Measurements from ENCODE around the gene GRM1.

Gene GRM1

DNA sequence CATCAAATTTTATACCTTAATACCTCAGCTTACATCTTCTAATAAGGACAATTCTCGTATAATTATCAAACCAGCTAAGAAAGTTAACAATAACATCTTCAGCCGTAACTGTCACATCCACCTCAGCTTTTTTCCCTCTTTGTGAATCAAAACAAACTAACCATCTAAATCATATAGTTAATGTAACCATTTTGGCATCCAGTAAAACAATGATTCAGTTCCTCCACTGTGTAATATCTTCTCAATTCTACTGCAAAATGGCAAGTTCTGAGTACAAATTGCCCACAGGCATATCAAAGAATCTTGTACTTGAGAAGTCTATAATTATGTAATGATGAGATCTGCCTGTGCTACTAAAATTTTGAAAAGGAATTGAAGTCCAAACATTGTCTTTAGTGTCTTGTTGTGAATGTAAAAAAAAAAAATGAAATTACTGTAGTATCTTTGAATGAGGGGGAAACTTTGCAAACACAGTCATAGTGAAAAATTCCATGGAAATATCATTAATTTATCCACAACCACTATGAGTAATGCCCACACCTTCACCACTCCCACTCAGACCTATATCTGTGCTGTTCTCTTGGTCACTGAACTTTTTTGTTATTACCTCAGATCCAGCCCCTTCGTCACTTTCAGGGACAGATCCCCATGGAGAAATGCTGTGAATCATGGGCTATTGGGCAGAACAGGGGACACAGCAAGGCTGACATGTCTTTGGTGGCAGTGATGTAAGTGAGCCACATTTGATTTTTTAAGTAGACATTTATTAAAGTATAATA lies 336.1 kb downstream of the GRM1 start:
- no peak for DNase-seq (ENCODE audit: low read depth in 3 of 3, low spot score in 1 of 3)

DNA sequence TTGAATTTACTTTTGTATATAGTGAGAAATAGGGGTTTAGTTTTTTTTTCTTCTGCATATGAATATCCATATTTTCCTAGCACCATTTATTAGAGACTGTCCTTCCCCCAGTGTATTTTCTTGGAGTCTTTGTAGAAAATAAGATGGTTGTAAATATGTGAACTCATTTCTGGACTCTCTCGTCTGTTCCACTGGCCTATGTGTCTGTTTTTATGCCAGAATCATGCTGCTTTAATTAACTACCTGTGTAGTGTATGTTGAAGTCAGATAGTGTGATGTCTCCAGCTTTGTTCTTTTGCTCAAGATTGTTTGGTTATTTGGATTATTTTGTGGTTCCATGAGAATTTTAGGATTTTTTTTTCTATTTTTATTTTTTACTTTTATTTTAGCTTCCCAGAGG lies 338.2 kb downstream of the GRM1 start:
- DNase-seq (ENCODE audit: low read depth in 3 of 3, low spot score in 1 of 3), result no peak

DNA sequence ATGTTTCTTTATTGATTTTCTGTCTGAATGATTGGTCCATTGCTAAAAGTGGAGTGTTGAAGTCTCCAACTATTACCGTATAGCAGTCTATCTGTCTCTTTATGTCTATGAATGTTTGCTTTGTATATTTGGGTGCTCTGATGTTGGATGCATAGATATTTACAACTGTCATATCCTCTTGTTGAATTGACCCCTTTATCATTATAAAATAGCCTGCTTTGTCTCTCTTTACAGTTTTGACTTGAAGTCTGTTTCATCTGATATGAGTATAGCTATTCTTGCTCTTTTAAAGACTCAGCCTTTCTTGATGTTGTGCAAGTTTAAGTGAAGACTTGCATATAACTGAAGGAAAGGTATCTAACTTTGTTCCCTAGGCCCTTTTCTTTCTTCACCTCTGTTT lies 341.0 kb downstream of the GRM1 start:
- no peak for DNase-seq (ENCODE audit: low read depth in 3 of 3, low spot score in 1 of 3)

GRCh38 chr6:146381486-146381885 lies 352.6 kb downstream of the GRM1 start:
- DNase-seq (ENCODE audit: low read depth in 3 of 3, low spot score in 1 of 3), result no peak

GRCh38 chr6:146388736-146389364 lies 360.0 kb downstream of the GRM1 start:
- DNase-seq (ENCODE audit: low read depth in 3 of 3, low spot score in 1 of 3), result no peak

GRCh38 chr6:146389740-146390139 lies 360.9 kb downstream of the GRM1 start:
- DNase-seq (ENCODE audit: low read depth in 3 of 3, low spot score in 1 of 3), result no peak

DNA sequence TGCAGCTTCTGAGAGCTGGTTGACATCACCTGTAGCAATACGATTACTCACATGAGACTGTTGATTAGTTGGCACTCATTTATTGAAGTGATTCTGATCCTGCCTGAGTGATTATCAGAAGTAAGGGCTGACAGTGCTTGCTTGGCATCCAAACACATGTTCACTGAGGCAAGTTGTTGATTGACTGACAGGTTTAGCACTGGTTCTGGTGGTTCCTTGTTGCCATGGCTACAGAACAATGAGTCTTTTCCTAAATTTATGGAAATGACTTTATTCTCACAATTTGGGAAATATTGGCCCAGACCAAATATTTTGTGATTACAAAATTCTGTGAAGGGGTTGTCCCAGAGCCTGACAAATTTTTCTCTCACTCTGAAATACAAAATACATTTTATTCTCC lies 368.8 kb downstream of the GRM1 start:
- DNase-seq (ENCODE audit: low read depth in 3 of 3, low spot score in 1 of 3), result no peak

GRCh38 chr6:146402476-146402875 lies 373.6 kb downstream of the GRM1 start:
- no peak for DNase-seq (ENCODE audit: low read depth in 3 of 3, low spot score in 1 of 3)

- DNase-seq (ENCODE audit: low read depth in 3 of 3, low spot score in 1 of 3), result no peak
Measured at GRCh38 chr6:146408583-146408982, 379.7 kb downstream of the GRM1 start.

DNA sequence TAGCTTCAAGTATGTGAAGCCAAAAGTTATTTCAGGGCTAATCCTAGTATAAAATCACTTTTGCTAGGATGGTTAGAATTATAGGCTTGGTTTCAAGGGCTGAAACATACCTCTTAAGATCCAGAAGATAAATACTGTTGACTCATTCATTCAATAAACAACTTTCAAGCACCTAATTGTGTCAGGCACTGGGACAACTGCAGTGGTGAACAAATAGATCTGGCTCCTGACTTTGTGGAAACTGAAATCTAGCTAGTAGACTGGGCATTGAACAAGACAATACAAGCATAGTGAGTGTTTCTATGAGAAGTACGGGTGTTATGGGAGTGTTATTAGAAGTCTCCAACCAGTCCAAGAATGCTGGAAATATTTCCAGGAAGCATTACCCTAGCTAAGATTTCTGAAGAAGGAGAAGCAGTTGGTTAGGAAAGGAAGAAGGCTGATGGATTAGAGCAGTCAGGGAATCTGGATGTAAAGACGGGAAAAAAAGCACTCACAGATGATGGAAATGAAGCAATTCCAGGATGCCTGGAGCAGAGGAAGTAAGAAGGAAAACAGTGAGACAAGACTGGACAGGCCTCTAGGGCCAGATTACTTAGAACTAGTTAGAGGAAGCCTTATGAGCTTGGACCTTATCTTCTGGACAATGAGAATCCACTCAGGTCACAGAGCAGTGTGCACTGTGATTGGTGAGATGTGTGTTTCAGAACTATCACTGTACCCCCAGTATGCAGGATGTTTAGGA lies 382.2 kb downstream of the GRM1 start:
- no peak for DNase-seq (ENCODE audit: low read depth in 3 of 3, low spot score in 1 of 3)

DNA sequence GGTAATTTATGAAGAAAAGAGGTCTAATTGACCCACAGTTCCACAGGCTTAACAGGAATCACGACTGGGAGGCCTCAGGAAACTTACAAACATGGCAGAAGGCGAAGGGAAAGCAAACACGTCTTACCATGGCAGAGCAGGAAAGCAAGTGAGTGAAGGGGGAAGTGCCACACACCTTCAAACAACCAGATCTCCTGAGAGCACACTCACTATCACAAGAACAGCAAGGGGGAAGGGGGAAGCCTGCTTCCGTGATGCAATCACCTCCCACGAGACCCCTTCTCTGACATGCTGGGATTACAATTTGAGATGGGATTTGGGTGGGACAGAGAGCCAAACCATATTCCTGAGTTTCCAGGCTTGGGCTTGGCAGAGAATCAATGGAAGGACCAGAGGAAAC lies 390.7 kb downstream of the GRM1 start:
- DNase-seq (ENCODE audit: low read depth in 3 of 3, low spot score in 1 of 3), result no peak

GRCh38 chr6:146420255-146420654 lies 391.4 kb downstream of the GRM1 start:
- no peak for DNase-seq (ENCODE audit: low read depth in 3 of 3, low spot score in 1 of 3)

GRCh38 chr6:146422789-146423375 lies 394.0 kb downstream of the GRM1 start:
- DNase-seq (ENCODE audit: low read depth in 3 of 3, low spot score in 1 of 3), result no peak

- no peak for DNase-seq (ENCODE audit: low read depth in 3 of 3, low spot score in 1 of 3)
Measured at GRCh38 chr6:146423452-146423851, 394.6 kb downstream of the GRM1 start.

DNA sequence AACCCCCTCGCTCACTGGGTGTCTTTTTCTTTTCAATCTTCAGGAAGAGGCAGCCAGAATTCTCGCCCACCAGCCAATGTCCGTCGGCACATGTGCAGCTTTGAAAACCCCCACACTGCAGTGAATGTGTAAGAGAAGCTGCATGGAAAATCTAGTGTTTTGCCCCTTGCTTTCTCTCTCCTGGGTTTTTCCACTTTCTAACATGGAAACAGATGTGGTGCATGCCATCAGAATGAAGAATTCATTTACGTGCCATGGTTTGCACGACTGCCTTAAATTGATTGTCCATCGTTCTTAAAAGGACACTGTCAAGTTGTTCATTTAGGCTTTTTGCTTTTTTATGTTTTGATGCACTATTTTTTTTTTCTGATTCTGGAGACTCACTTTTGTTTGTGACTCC lies 397.7 kb downstream of the GRM1 start:
- no peak for DNase-seq (ENCODE audit: low read depth in 3 of 3, low spot score in 1 of 3)

DNA sequence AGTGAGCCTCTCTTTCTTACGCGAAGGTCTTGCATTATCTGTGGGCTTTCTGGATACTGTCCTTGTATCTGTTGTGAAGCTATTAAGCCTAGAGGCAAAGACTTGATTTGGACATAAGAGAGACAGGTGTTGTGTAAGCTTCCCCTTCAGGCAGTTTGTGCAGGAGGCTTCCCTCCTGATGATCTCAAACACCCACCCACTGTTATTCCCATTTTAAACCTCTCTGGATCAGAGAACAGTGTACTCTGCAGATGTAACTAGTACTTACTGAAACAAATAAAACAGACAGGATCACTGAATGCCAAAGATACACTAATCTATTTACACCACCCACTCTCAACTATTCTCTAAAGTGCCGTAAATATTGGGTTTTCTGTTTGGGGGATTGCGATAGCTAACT lies 401.0 kb downstream of the GRM1 start:
- DNase-seq (ENCODE audit: low read depth in 3 of 3, low spot score in 1 of 3), result no peak

- DNase-seq (ENCODE audit: low read depth in 3 of 3, low spot score in 1 of 3), result no peak
Measured at GRCh38 chr6:146433881-146434731, 405.2 kb downstream of the GRM1 start.

- no peak for DNase-seq (ENCODE audit: low read depth in 3 of 3, low spot score in 1 of 3)
Measured at GRCh38 chr6:146434732-146435390, 406.0 kb downstream of the GRM1 start.

DNA sequence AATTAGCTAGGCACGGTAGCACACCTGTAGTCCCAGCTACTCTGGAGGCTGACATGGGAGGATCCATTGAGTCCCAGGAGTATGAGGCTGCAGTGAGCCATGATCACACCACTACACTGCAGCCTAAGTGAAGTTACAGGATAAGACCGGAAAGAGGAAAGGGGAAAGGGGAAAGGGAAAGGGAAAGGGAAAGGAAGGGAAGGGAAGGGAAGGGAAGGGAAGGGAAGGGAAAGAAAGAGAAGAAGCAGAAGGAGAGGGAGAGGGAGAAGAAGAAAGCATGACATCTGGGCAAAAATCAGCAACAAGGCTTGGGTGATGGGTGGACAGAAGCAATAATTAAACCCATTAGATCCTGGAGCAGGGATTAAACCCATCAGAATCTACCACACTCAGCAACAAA lies 413.0 kb downstream of the GRM1 start:
- no peak for DNase-seq (ENCODE audit: low read depth in 3 of 3, low spot score in 1 of 3)

- no peak for DNase-seq (ENCODE audit: low read depth in 3 of 3, low spot score in 1 of 3)
Measured at GRCh38 chr6:146444189-146444588, 415.3 kb downstream of the GRM1 start.

Measured in stimulated activated CD4-positive, alpha-beta T cell treated with anti-CD3 and anti-CD28 coated beads, TNF-alpha, amount 100 ng/mL, for 1 hour (primary cell).